ENCODE results near the gene NDOR1.

Gene NDOR1

GRCh38 chr9:137234758-137235423 lies 29.4 kb downstream of the NDOR1 start:
- no peak overlapping the region for H3K4me3 ChIP-seq (ENCODE audit: insufficient read depth, low read length, poor library complexity, severe bottlenecking)
- H3K36me3 ChIP-seq (ENCODE audit: low read length) = no peaks in the 10 kb centered on the region
- no peak overlapping the region for H3K9ac ChIP-seq (ENCODE audit: low read length)
- no peaks in the 10 kb centered on the region for H4K20me1 ChIP-seq (ENCODE audit: low read depth, low read length)
- H2AFZ ChIP-seq (ENCODE audit: low read depth, low read length, severe bottlenecking) = no peak overlapping the region
- H3F3A ChIP-seq (ENCODE audit: insufficient read depth) = no peaks in the 10 kb centered on the region
- H3K27ac ChIP-seq (ENCODE audit: low read depth, low read length) = no peak overlapping the region
- H3K4me2 ChIP-seq (ENCODE audit: low read depth, low read length, poor library complexity, severe bottlenecking) = no peak overlapping the region
- no peak for TF ChIP-seq EZH2phosphoT487 (conservative IDR thresholded peaks at IDR 0.05; ENCODE audit: low read length)
- no peak for TF ChIP-seq CTCF (IDR thresholded peaks at IDR 0.05; ENCODE audit: insufficient read depth, low read length, poor library complexity, severe bottlenecking)
- H3K9me3 ChIP-seq (ENCODE audit: insufficient read depth, low read length) = no peaks in the 10 kb centered on the region
- no peaks in the 10 kb centered on the region for H3K27me3 ChIP-seq (ENCODE audit: low read length)
- no peaks in the 10 kb centered on the region; the same call in 1 of the 2 replicates for H3K79me2 ChIP-seq (ENCODE audit: insufficient read depth, low read length)
- H3K9me2 ChIP-seq (replicated peaks; ENCODE audit: insufficient read depth, low read length) = no peaks in the 10 kb centered on the region

- no peak overlapping the region for H3K4me3 ChIP-seq (ENCODE audit: insufficient read depth, low read length, poor library complexity, severe bottlenecking)
- H3K4me2 ChIP-seq (ENCODE audit: low read depth, low read length, poor library complexity, severe bottlenecking) = no peak overlapping the region
- no peaks in the 10 kb centered on the region for H3K36me3 ChIP-seq (ENCODE audit: low read length)
- no peak overlapping the region for H3K9ac ChIP-seq (ENCODE audit: low read length)
- no peaks in the 10 kb centered on the region for H4K20me1 ChIP-seq (ENCODE audit: low read depth, low read length)
- H2AFZ ChIP-seq (ENCODE audit: low read depth, low read length, severe bottlenecking) = no peak overlapping the region
- no peaks in the 10 kb centered on the region for H3K9me3 ChIP-seq (ENCODE audit: insufficient read depth, low read length)
- no peaks in the 10 kb centered on the region; the same call in 1 of the 2 replicates for H3K79me2 ChIP-seq (ENCODE audit: insufficient read depth, low read length)
- H3K9me2 ChIP-seq (replicated peaks; ENCODE audit: insufficient read depth, low read length) = no peaks in the 10 kb centered on the region
- no peak for TF ChIP-seq EZH2phosphoT487 (conservative IDR thresholded peaks at IDR 0.05; ENCODE audit: low read length)
- no peak for TF ChIP-seq CTCF (IDR thresholded peaks at IDR 0.05; ENCODE audit: insufficient read depth, low read length, poor library complexity, severe bottlenecking)
- H3K27me3 ChIP-seq (ENCODE audit: low read length) = no peaks in the 10 kb centered on the region
- H3F3A ChIP-seq (ENCODE audit: insufficient read depth) = no peaks in the 10 kb centered on the region
- no peak overlapping the region for H3K27ac ChIP-seq (ENCODE audit: low read depth, low read length)
Observed at GRCh38 chr9:137235424-137236237, 30.1 kb downstream of the NDOR1 start.

GRCh38 chr9:137236238-137236935 lies 30.9 kb downstream of the NDOR1 start:
- no peaks in the 10 kb centered on the region for H3K27me3 ChIP-seq (ENCODE audit: low read length)
- no peaks in the 10 kb centered on the region for H3K36me3 ChIP-seq (ENCODE audit: low read length)
- H3K27ac ChIP-seq (ENCODE audit: low read depth, low read length) = no peak overlapping the region
- H2AFZ ChIP-seq (ENCODE audit: low read depth, low read length, severe bottlenecking) = no peak overlapping the region
- TF ChIP-seq CTCF (IDR thresholded peaks at IDR 0.05; ENCODE audit: insufficient read depth, low read length, poor library complexity, severe bottlenecking) (peak; percentile 99), EZH2phosphoT487 (conservative IDR thresholded peaks at IDR 0.05; ENCODE audit: low read length) (no peak)
- peak overlapping the region; percentile 32 for H3K4me2 ChIP-seq (ENCODE audit: low read depth, low read length, poor library complexity, severe bottlenecking)
- H3K79me2 ChIP-seq (ENCODE audit: insufficient read depth, low read length) = no peaks in the 10 kb centered on the region; the same call in 1 of the 2 replicates
- H3K9ac ChIP-seq (ENCODE audit: low read length) = peak overlapping the region; percentile 28; the same call in 1 of the 2 replicates
- H4K20me1 ChIP-seq (ENCODE audit: low read depth, low read length) = no peaks in the 10 kb centered on the region
- H3K4me3 ChIP-seq (ENCODE audit: insufficient read depth, low read length, poor library complexity, severe bottlenecking) = no peak overlapping the region
- H3K9me2 ChIP-seq (replicated peaks; ENCODE audit: insufficient read depth, low read length) = no peaks in the 10 kb centered on the region
- H3K9me3 ChIP-seq (ENCODE audit: insufficient read depth, low read length) = no peaks in the 10 kb centered on the region
- H3F3A ChIP-seq (ENCODE audit: insufficient read depth) = no peaks in the 10 kb centered on the region

Measured in SU-DHL-6 (cell line).